GM21723 (cell line): ENCODE data around the gene GLCE.

Experiments used
- ATAC-seq: cut with Tn5 transposase; IDR thresholded peaks from one replicate; pipeline ENCODE4 v1.9.1; 2021; ENCODE audit warnings: mild to moderate bottlenecking, moderate library complexity; ENCODE audit not compliant: unreplicated experiment

The GLCE gene

GRCh38 chr15:69314736-69315135, 154.3 kb downstream of the GLCE start:
- ATAC-seq, result no peak

DNA sequence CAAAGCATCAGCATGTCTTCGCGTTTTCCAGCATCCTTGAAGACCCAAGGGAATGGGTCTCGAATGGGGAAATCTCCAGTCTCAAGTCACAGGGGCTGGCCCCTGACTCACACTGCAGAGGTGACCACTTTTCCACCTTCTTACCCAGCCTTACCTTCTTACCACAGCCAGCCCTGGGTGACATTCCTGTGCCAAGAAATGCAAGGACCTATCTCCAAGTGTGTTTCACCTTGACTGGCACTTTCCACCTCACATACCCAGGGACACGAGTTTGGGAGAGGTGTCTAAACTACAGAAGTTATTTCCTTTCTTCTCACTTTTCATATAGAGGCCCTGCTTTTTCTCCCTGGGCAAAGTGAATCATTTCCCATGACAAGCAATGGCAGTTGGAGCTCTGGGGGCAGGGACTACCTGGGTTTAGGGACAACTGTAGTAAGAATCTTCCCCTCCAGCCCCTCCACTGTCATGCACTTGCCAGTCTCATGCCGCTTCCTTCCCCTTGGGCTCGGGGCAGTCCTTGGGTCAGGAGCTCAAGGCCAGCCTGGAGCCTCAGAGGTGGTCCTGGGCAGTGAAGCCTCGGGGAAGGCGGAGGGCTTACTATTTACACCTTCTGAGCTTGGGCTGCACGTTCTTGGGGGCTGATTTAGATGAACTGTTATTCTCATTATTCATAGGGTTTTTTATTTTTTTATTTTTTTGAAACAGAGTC, 155.1 kb downstream of the GLCE start:
- ATAC-seq, result no peak

DNA sequence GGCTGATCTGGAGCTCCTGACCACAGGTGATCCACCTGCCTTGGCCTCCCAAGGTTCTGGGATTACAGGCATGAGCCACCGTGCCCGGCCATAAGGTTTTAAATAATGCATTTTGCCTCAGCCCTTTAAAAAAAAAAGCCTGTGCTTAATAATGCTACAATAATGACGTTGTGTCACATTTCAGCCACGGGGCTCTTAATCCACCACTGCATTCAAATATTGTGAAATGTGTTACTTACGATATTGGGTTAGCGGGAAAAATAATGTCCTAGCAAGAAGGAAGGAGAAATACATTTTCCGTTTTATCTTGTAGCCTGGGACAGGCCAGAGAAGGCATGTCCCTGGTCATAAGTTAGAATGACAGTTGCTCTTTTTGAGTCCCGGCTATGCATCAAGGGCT, 155.9 kb downstream of the GLCE start:
- ATAC-seq, result no peak

GRCh38 chr15:69317392-69317841, 157.0 kb downstream of the GLCE start:
- ATAC-seq, result no peak

DNA sequence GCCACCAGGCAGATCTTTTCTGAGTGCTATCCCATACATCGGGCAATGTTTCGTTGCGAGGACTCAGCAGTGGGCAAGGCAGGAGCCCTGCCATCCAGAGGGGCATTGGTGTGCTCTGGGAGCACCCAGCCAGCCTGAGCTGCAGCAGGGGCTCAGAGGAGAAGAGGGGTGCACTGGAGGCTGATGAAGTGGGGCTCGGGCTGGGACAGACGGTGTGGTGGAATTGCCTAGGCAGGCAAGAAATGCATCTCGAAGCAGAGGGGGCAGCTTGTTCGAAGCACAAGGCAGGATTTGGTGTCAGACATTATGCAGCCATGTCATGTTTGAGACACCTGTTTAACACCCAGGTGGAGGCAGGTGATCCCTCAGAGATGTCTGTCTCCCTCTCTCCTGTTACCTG, 157.6 kb downstream of the GLCE start:
- ATAC-seq, result no peak

- no peak for ATAC-seq
These were observed 159.2 kb downstream of the GLCE start for GRCh38 chr15:69319384-69320375.

DNA sequence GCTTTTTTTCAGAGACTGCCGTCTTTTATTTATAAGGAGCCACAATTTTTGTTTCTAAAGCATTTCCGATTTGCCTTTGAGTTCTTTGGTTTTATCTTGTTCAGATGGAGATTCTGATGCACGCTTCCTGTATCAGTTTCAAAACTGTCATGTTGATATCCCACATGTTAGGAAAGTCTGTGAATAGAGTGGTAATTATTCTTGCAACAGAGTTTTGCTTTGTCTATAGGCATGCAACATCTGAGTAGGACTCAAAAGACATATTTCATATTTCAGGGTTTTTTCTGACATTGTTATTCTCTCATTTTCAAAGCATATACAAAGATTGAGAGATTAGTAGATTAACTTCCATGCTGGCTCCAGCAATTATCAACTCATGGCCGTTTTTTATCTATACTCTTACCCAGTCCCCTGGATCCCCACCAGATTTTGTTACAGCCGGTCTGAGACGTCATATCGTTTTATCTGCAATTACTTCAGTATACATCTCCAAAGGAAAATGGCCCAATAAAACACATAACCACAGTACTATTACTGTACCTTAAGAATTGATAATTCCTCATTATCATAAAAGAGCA, 160.6 kb downstream of the GLCE start:
- ATAC-seq, result no peak
